PC-9 (cell line): ENCODE results near the gene MMP25.

Experiments
- CTCF ChIP-seq: fragments of 200-600 bp; sonication (generic); conservative IDR thresholded peaks from 2 replicates; pipeline ENCODE4 v1.6.1; 2017; ENCODE audit warnings: mixed run types, antibody characterized with exemption, mild to moderate bottlenecking, moderate library complexity
- EZH2 ChIP-seq: fragments of 200-600 bp; sonication (generic); IDR thresholded peaks from 2 replicates; pipeline ENCODE4 v1.8.0; 2017; ENCODE audit warnings: antibody characterized with exemption, low read depth

DNA sequence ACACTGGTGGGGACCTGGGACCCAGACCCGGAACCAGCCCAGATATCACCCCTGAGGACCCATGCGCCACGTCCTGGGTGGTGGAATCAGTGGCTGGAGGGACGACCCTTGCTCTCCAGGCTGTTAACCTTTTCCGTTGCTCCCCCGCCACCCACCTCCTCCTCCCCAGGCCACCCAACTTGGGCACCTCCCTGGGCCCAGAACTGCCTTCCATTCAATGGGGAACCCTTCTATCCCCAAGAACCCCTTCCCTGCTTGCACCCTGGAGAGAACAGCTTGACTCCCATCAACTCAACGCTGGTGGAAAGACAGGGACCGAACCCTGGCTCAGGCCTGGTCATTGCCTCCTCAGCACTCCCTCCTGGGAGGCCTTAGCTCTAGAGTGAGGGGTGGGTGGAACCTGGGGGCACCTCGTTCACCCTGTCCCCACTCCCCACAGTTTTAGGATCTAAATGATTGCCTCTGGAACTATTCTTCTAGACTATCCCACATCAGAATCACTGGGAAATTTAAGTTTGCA, 13.4 kb downstream of the MMP25 start:
- no peak for TF ChIP-seq CTCF
- TF ChIP-seq EZH2, result no peak
